DND-41 (cell line): ENCODE data around the gene ZNF296.

Experiments
- EZH2 ChIP-seq: IDR thresholded peaks from 3 replicates; pipeline ENCODE4 v1.6.1; 2012; ENCODE audit warnings: borderline replicate concordance, low read depth, mild to moderate bottlenecking, moderate library complexity, low read length, inconsistent platforms; ENCODE audit not compliant: severe bottlenecking
- TF ChIP-seq, protein P1 (sequence below): IDR thresholded peaks from 2 replicates; pipeline ENCODE4 v1.5.1; 2012; ENCODE audit warnings: borderline replicate concordance, low read length, moderate library complexity, mild to moderate bottlenecking; ENCODE audit not compliant: poor library complexity, severe bottlenecking; ENCODE audit errors: extremely low read depth

DNA sequence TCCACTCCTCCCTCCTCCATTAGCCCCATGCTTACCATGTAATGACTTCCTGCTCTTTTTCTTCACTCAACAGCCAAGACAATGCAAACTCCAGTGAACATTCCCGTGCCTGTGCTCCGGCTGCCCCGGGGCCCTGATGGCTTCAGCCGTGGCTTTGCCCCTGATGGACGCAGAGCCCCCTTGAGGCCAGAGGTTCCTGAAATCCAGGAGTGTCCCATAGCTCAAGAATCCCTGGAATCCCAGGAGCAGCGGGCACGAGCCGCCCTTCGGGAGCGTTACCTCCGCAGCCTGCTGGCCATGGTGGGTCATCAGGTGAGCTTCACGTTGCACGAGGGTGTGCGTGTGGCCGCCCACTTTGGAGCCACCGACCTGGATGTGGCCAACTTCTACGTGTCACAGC lies 13.8 kb upstream of the ZNF296 start:
- TF ChIP-seq, protein P1, sequence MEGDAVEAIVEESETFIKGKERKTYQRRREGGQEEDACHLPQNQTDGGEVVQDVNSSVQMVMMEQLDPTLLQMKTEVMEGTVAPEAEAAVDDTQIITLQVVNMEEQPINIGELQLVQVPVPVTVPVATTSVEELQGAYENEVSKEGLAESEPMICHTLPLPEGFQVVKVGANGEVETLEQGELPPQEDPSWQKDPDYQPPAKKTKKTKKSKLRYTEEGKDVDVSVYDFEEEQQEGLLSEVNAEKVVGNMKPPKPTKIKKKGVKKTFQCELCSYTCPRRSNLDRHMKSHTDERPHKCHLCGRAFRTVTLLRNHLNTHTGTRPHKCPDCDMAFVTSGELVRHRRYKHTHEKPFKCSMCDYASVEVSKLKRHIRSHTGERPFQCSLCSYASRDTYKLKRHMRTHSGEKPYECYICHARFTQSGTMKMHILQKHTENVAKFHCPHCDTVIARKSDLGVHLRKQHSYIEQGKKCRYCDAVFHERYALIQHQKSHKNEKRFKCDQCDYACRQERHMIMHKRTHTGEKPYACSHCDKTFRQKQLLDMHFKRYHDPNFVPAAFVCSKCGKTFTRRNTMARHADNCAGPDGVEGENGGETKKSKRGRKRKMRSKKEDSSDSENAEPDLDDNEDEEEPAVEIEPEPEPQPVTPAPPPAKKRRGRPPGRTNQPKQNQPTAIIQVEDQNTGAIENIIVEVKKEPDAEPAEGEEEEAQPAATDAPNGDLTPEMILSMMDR = no peak
- no peak for TF ChIP-seq EZH2
